HG03135 (cell line): ENCODE measurements around the gene FOXJ3.

Experiments used
- ATAC-seq: cut with Tn5 transposase; IDR thresholded peaks from one replicate; pipeline ENCODE4 v1.9.1; 2021; ENCODE audit warnings: mild to moderate bottlenecking, moderate library complexity; ENCODE audit not compliant: unreplicated experiment

Gene FOXJ3

GRCh38 chr1:42335050-42335808 is at the start of gene FOXJ3:
FOXJ3 (minus strand) TSS chr1:42335235; CDS start chr1:42311093, 24,142 bp downstream.
- ATAC-seq, result peak; percentile 74

- ATAC-seq, result no peak
Measured at GRCh38 chr1:42381280-42381673, 46.2 kb upstream of the FOXJ3 start.

- ATAC-seq, result peak; percentile 88
Measured at GRCh38 chr1:42380586-42381279, 45.7 kb upstream of the FOXJ3 start, which contains the start of gene RIMKLA. RIMKLA (plus strand) TSS chr1:42380792; CDS start chr1:42380935, 143 bp downstream.

GRCh38 chr1:42379794-42380585 is 45.0 kb upstream of the FOXJ3 start:
- peak; percentile 44 for ATAC-seq

- ATAC-seq, result no peak
Measured at GRCh38 chr1:42372796-42373195, 37.8 kb upstream of the FOXJ3 start.

GRCh38 chr1:42370876-42371549 is 36.0 kb upstream of the FOXJ3 start:
- ATAC-seq, result no peak

GRCh38 chr1:42369471-42369870 is 34.4 kb upstream of the FOXJ3 start:
- no peak for ATAC-seq

- no peak for ATAC-seq
Measured at GRCh38 chr1:42368096-42368795, 33.2 kb upstream of the FOXJ3 start.

- ATAC-seq, result no peak
Measured at GRCh38 chr1:42365118-42365517, 30.1 kb upstream of the FOXJ3 start.

GRCh38 chr1:42364542-42364941 is 29.5 kb upstream of the FOXJ3 start:
- ATAC-seq, result no peak

GRCh38 chr1:42364089-42364488 is 29.1 kb upstream of the FOXJ3 start:
- ATAC-seq, result no peak

- ATAC-seq, result no peak
Measured at GRCh38 chr1:42359466-42359865, 24.4 kb upstream of the FOXJ3 start.

- no peak for ATAC-seq
Measured at GRCh38 chr1:42358791-42359190, 23.8 kb upstream of the FOXJ3 start.

- ATAC-seq, result no peak
Measured at GRCh38 chr1:42350086-42350485, 15.1 kb upstream of the FOXJ3 start.

GRCh38 chr1:42348498-42348897 is 13.5 kb upstream of the FOXJ3 start:
- no peak for ATAC-seq

GRCh38 chr1:42343049-42343448 is 8.0 kb upstream of the FOXJ3 start:
- no peak for ATAC-seq

- no peak for ATAC-seq
Measured at GRCh38 chr1:42340901-42341300, 5.9 kb upstream of the FOXJ3 start.

GRCh38 chr1:42340093-42340492 is 5.1 kb upstream of the FOXJ3 start:
- no peak for ATAC-seq

GRCh38 chr1:42336978-42337377 is 1.9 kb upstream of the FOXJ3 start:
- ATAC-seq, result no peak

GRCh38 chr1:42335809-42336518 is 929 bp upstream of the FOXJ3 start:
- peak; percentile 9 for ATAC-seq
